HCT116 (cell line): ENCODE data around the gene SPTBN1. TPM values are rescaled to one million over a fixed set of nuclear protein-coding genes. Genes with fewer than 3 reads are reported as not detected.

ENCODE experiments used
- ATAC-seq: fragments of 200-7000 bp; cut with Tn5 transposase; 2 replicates; pipeline ENCODE4 v1.9.1; 2020; ENCODE audit warnings: mild to moderate bottlenecking, moderate library complexity
- BruUV-seq: library from RNA; stranded (reverse); fragments of 400-500 nt; replicated peaks from 2 replicates; lab custom pipeline; 2021; lab: Mats Ljungman, UMichigan
- CTCF ChIA-PET: fragments of 300-600 bp; sonication (Branson Sonifier 250); formaldehyde crosslinking; loops from one replicate; lab custom pipeline; 2021; ENCODE audit warnings: antibody characterized with exemption; lab: Charles Lee
- POLR2A ChIA-PET: fragments of 300-600, 350-600 bp; sonication (Branson Sonifier 250); formaldehyde crosslinking; loops from one replicate; lab custom pipeline; 2021; ENCODE audit warnings: antibody characterized with exemption; lab: Charles Lee
- RAD21 ChIA-PET, 2 experiments: fragments of 300-600 bp; sonication (Branson Sonifier 250); formaldehyde crosslinking; loops; one replicate each; lab custom pipeline; 2023; ENCODE audit warnings: low total read pairs in 2 of 2; ENCODE audit not compliant: uncharacterized antibody in 2 of 2, unreplicated experiment in 2 of 2, low non-redundant PET in 1 of 2; lab: Charles Lee
- DNase-seq: peaks from one replicate; pipeline ENCODE4 v3.0.0-alpha.2; 2010; ENCODE audit warnings: low read depth, low spot score
- H2AFZ ChIP-seq: fragments of 200-600 bp; shearing (Covaris generic), sonication (generic); 2 replicates; pipeline ENCODE4 v1.6.1; 2017; ENCODE audit warnings: low read depth, mixed run types, mixed read lengths, antibody characterized with exemption, low read length; ENCODE audit not compliant: poor library complexity, severe bottlenecking
- H3K27ac ChIP-seq: 2 replicates; pipeline ENCODE4 v1.5.1; 2012; ENCODE audit warnings: low read depth, low read length
- H3K27me3 ChIP-seq: fragments of 200-600 bp; sonication (generic); 2 replicates; pipeline ENCODE4 v1.6.1; 2016; ENCODE audit warnings: mixed run types, low read length, mixed read lengths; ENCODE audit not compliant: insufficient read depth
- H3K36me3 ChIP-seq, 2 experiments: fragments of 200-500 bp in 1 of 2; fragments of 200-600 bp in 1 of 2; sonication (Bioruptor generic) in 1 of 2; sonication (generic) in 1 of 2; 2 replicates each; pipeline versions ENCODE4 v1.5.1 to v1.6.1; 2014 to 2016; ENCODE audit warnings: low read length in 2 of 2, inconsistent platforms in 1 of 2, mixed read lengths in 1 of 2, mixed run types in 1 of 2; ENCODE audit not compliant: insufficient read depth in 2 of 2, control insufficient read depth in 1 of 2
- H3K4me1 ChIP-seq, 2 experiments: fragments of 200-600 bp in 1 of 2; sonication (generic) in 1 of 2; 2 replicates each; pipeline versions ENCODE4 v1.5.1 to v1.6.1; 2012 to 2017; ENCODE audit warnings: low read length in 2 of 2, inconsistent platforms in 1 of 2, mild to moderate bottlenecking in 1 of 2, mixed read lengths in 1 of 2, mixed run types in 1 of 2, moderate library complexity in 1 of 2; ENCODE audit not compliant: insufficient read depth in 2 of 2, control insufficient read depth in 1 of 2
- H3K4me2 ChIP-seq: fragments of 200-600 bp; sonication (generic); 2 replicates; pipeline ENCODE4 v1.6.1; 2017; ENCODE audit warnings: mixed run types, low read length, mixed read lengths
- H3K4me3 ChIP-seq, 2 experiments: fragments of 200-600 bp in 1 of 2; sonication (generic) in 1 of 2; replicated peaks in 1 of 2; 2 replicates each; pipeline ENCODE4 v1.5.1; 2011 to 2016; ENCODE audit warnings: low read length in 2 of 2, control low read depth in 1 of 2, low read depth in 1 of 2, mild to moderate bottlenecking in 1 of 2, mixed read lengths in 1 of 2, mixed run types in 1 of 2
- H3K79me2 ChIP-seq: fragments of 200-600 bp; sonication (generic); 2 replicates; pipeline ENCODE4 v1.6.1; 2017; ENCODE audit warnings: mild to moderate bottlenecking, mixed run types, low read length, moderate library complexity, mixed read lengths; ENCODE audit not compliant: insufficient read depth
- H3K9ac ChIP-seq: fragments of 200-600 bp; sonication (generic); 2 replicates; pipeline ENCODE4 v1.6.1; 2016; ENCODE audit warnings: low read length, mixed read lengths
- H3K9me2 ChIP-seq: fragments of 200-600 bp; sonication (generic), shearing (Covaris generic); 2 replicates; pipeline ENCODE4 v1.6.1; 2017; ENCODE audit warnings: mixed run types, mild to moderate bottlenecking, moderate library complexity; ENCODE audit not compliant: insufficient read depth
- H3K9me3 ChIP-seq, 2 experiments: fragments of 200-500 bp in 1 of 2; fragments of 200-600 bp in 1 of 2; sonication (Bioruptor generic) in 1 of 2; sonication (generic) in 1 of 2; 2 replicates each; pipeline ENCODE4 v1.6.1; 2014 to 2017; ENCODE audit warnings: low read length in 2 of 2, mixed read lengths in 2 of 2, inconsistent platforms in 1 of 2, low read depth in 1 of 2, mild to moderate bottlenecking in 1 of 2, mixed run types in 1 of 2, moderate library complexity in 1 of 2; ENCODE audit not compliant: control insufficient read depth in 1 of 2, insufficient read depth in 1 of 2
- H4K20me1 ChIP-seq: fragments of 200-600 bp; sonication (generic), shearing (Covaris generic); 2 replicates; pipeline ENCODE4 v1.6.1; 2017; ENCODE audit warnings: mixed run types, mild to moderate bottlenecking, moderate library complexity; ENCODE audit not compliant: insufficient read depth
- ATF3 ChIP-seq: IDR thresholded peaks from 2 replicates; pipeline ENCODE4 v1.6.1; 2012
- ELF1 ChIP-seq: IDR thresholded peaks from 2 replicates; pipeline ENCODE4 v1.6.1; 2012; ENCODE audit warnings: low read depth, borderline replicate concordance
- EZH2 ChIP-seq: fragments of 200-600 bp; sonication (generic); IDR thresholded peaks from 2 replicates; pipeline ENCODE4 v1.6.1; 2017; ENCODE audit warnings: antibody characterized with exemption, mixed run types
- POLR2AphosphoS5 ChIP-seq: IDR thresholded peaks from 2 replicates; pipeline ENCODE4 v1.6.1; 2011; ENCODE audit warnings: mild to moderate bottlenecking, low read depth, low read length, moderate library complexity
- YY1 ChIP-seq: IDR thresholded peaks from 2 replicates; pipeline ENCODE4 v1.6.1; 2011; ENCODE audit warnings: low read length, low read depth, moderate library complexity, mild to moderate bottlenecking; ENCODE audit not compliant: insufficient replicate concordance; ENCODE audit errors: extremely low read depth
- ZFX ChIP-seq: fragments of 450-650 bp; IDR thresholded peaks from 2 replicates; pipeline ENCODE4 v1.6.1; 2017
- intact Hi-C: fragments of 100-400 bp; cut with micrococcal nuclease; formaldehyde crosslinking; loops from 2 replicates; pipeline ENCODE4 v1.10.0; 2022
- total RNA-seq: library from RNA; stranded (reverse); gene quantifications from one replicate; pipeline ENCODE4 v1.2.1, GENCODE V29; 2021; ENCODE audit not compliant: unreplicated experiment
- TF ChIP-seq, protein P1 (sequence below), 3 experiments: fragments of 200-600 bp in 1 of 3; sonication (generic) in 1 of 3; IDR thresholded peaks in 2 of 3; conservative IDR thresholded peaks in 1 of 3; 2 replicates each; pipeline ENCODE4 v1.5.1; 2012 to 2017; ENCODE audit warnings: low read depth in 2 of 3, low read length in 2 of 3, antibody characterized with exemption in 1 of 3, borderline replicate concordance in 1 of 3, control low read depth in 1 of 3, mild to moderate bottlenecking in 1 of 3, mixed read lengths in 1 of 3, mixed run types in 1 of 3, moderate library complexity in 1 of 3; ENCODE audit not compliant: insufficient read depth in 1 of 3

The SPTBN1 gene
- total RNA-seq, 1 experiment from 2014 or later, result 84.4 TPM

DNA sequence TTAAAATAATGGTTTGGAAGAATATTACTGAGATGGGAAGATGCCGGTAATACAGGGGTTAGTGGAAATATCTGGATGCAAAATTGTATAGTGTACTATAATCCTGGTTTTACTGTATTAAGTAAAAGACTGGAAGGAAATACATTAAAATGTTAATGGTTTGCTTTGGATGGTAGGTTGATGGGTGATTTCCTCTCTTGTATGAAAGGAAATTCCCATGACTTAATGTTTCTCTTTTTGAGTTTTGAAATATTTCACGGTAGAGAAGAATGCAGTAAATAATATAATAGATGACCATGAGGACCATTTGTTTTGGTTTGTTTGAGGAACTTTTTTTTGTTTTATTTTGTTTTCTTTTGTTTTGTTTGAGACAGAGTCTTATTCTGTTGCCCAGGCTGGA is 8.2 kb downstream of the SPTBN1 start (continued):
- TF ChIP-seq ATF3, result no peak
- no peak for TF ChIP-seq POLR2AphosphoS5
- TF ChIP-seq, protein P1, sequence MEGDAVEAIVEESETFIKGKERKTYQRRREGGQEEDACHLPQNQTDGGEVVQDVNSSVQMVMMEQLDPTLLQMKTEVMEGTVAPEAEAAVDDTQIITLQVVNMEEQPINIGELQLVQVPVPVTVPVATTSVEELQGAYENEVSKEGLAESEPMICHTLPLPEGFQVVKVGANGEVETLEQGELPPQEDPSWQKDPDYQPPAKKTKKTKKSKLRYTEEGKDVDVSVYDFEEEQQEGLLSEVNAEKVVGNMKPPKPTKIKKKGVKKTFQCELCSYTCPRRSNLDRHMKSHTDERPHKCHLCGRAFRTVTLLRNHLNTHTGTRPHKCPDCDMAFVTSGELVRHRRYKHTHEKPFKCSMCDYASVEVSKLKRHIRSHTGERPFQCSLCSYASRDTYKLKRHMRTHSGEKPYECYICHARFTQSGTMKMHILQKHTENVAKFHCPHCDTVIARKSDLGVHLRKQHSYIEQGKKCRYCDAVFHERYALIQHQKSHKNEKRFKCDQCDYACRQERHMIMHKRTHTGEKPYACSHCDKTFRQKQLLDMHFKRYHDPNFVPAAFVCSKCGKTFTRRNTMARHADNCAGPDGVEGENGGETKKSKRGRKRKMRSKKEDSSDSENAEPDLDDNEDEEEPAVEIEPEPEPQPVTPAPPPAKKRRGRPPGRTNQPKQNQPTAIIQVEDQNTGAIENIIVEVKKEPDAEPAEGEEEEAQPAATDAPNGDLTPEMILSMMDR (IDR thresholded peaks at IDR 0.05 in 2 of 3, conservative IDR thresholded peaks at IDR 0.05 in 1 of 3; ENCODE audit: borderline replicate concordance in 1 of 3, insufficient read depth in 1 of 3, low read depth in 2 of 3, low read length in 2 of 3), result no peak
- TF ChIP-seq ZFX, result no peak
- TF ChIP-seq EZH2, result no peak
- TF ChIP-seq ELF1, result no peak
- TF ChIP-seq, all 23 proteins: peak for 0

- intact Hi-C loops, result no loop called here
- peaks cover 29% of the 10 kb centered on the region for H3K79me2 ChIP-seq
- POLR2A ChIA-PET, result no interaction called here
- H2AFZ ChIP-seq, result no peak overlapping the region
- H3K4me3 ChIP-seq, result no peak overlapping the region
- H3K36me3 ChIP-seq, result no peaks in the 10 kb centered on the region
- no peaks in the 10 kb centered on the region for H3K4me1 ChIP-seq
- H3K27ac ChIP-seq, result no peak overlapping the region
- H3K27me3 ChIP-seq, result no peaks in the 10 kb centered on the region
- TF ChIP-seq YY1 (no peak), EZH2 (no peak)
- CTCF ChIA-PET, result no interaction called here
- H3K9me2 ChIP-seq, result no peaks in the 10 kb centered on the region
- no peak for ATAC-seq
- no peaks in the 10 kb centered on the region for H4K20me1 ChIP-seq
- no peaks in the 10 kb centered on the region for H3K9me3 ChIP-seq
- H3K4me2 ChIP-seq, result no peak overlapping the region
- no TSS peak for BruUV-seq
- RAD21 ChIA-PET, result no interaction called here
- no peak overlapping the region for H3K9ac ChIP-seq
- no peak for DNase-seq
Measured at GRCh38 chr2:54465143-54465542, 9.0 kb downstream of the SPTBN1 start.
